AG09309 (cell line): ENCODE measurements around the gene UBE2E2.

ENCODE experiments used
- DNase-seq: peaks from one replicate; pipeline ENCODE4 v3.0.0-alpha.2; 2010; ENCODE audit warnings: low read depth
- H3K4me3 ChIP-seq: 2 replicates; pipeline ENCODE4 v1.5.1; 2011; ENCODE audit warnings: mild to moderate bottlenecking, low read depth, low read length, moderate library complexity; ENCODE audit not compliant: control insufficient read depth
- TF ChIP-seq, protein P1 (sequence below): IDR thresholded peaks from 2 replicates; pipeline ENCODE4 v1.5.1; 2011; ENCODE audit warnings: mild to moderate bottlenecking, low read depth, low read length, inconsistent platforms; ENCODE audit not compliant: insufficient read depth, control insufficient read depth; ENCODE audit errors: missing control alignments

UBE2E2 gene

DNA sequence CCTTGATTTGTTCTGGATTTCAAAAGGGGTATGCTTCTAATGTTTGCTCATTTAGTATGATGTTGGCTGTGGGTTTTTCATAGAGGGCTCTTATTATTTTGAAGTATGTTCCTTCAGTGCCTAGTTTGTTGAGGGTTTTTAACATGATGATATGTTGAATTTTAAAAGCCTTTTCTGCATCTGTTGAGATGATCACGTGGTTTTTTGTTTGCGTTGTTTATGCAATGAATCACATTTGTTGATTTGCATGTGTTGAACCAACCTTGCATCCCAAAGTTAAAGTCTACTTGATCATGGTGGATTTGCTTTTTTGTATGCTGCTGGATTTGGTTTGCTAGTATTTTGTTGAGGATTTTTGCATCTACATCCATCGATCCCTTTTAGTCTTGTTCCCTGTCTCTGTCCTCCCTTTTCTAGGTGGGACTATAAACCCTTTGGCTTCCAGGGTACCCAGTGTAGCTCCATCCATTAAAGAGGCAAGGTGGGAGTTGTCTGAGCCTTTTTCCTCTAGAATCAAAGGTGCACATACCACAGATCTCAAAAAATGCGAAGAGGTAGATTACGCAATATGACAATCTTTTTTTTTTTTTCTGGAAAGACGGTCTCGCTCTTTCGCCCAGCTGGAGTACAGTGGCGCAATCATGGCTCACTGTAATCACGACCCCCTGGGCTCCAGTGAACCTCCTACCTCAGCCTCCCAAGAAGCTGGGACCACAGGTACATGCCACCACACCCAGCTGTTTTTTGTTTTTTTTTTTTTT is 381.0 kb downstream of the UBE2E2 start:
- DNase-seq = no peak
- TF ChIP-seq, protein P1, sequence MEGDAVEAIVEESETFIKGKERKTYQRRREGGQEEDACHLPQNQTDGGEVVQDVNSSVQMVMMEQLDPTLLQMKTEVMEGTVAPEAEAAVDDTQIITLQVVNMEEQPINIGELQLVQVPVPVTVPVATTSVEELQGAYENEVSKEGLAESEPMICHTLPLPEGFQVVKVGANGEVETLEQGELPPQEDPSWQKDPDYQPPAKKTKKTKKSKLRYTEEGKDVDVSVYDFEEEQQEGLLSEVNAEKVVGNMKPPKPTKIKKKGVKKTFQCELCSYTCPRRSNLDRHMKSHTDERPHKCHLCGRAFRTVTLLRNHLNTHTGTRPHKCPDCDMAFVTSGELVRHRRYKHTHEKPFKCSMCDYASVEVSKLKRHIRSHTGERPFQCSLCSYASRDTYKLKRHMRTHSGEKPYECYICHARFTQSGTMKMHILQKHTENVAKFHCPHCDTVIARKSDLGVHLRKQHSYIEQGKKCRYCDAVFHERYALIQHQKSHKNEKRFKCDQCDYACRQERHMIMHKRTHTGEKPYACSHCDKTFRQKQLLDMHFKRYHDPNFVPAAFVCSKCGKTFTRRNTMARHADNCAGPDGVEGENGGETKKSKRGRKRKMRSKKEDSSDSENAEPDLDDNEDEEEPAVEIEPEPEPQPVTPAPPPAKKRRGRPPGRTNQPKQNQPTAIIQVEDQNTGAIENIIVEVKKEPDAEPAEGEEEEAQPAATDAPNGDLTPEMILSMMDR = no peak
- H3K4me3 ChIP-seq = no peak overlapping the region

DNA sequence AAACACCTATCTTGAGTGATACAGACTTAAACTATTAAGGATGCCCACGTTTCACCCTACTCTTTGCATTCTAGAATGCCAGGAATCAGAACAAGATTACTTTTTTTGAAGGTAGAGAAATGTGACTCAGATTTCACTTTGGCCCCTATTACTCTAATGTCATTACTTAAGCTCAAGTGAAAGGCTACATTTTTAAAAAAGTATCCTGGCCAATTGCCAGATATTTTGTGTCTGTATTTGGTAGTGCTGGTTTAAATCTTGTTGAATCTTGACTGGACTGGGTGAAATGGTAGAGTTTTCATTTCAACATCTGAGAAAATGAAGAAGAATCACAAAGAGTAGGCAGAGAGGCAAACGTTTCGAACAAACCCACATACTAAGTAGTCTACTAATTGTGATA is 384.4 kb downstream of the UBE2E2 start:
- no peak for DNase-seq
- no peak overlapping the region for H3K4me3 ChIP-seq
- TF ChIP-seq, protein P1 = no peak

DNA sequence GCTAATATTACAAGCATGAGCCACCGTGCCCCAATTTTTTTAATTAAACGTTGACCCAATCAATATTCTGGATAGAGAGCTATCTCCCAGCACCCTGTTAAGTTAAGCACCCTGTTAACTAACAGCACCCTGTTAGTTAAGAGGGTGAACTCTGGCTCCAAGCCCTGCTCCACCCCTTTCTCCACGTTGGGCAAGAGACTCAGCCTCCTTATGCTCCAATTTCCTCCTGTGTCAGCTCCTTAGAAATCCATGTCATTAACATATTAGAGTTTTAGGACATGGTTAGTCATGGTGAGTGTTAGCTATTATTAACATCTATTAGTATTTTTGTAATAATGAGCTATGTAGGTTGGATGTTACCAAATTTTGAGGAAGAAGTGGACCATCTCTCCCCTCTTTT is 385.4 kb downstream of the UBE2E2 start:
- DNase-seq = no peak
- H3K4me3 ChIP-seq = no peak overlapping the region
- TF ChIP-seq, protein P1 = no peak

DNA sequence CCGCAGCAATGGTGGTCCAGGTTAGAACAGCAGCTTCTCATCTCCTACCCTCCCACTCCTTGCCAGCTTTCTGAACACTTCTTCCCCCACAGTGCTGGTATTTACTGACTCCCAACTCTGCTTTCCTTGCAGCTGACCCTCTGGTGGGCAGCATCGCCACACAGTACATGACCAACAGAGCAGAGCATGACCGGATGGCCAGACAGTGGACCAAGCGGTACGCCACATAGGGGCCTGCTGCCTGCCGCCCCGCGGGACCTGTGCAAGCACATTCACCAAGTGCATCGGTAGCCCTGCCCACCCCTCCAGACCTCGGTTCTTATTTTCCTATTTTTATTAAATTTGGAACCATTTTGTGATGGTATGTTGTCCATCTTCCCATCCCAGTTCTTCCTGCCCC is 386.5 kb downstream of the UBE2E2 start:
- TF ChIP-seq, protein P1 = no peak
- DNase-seq = no peak

DNA sequence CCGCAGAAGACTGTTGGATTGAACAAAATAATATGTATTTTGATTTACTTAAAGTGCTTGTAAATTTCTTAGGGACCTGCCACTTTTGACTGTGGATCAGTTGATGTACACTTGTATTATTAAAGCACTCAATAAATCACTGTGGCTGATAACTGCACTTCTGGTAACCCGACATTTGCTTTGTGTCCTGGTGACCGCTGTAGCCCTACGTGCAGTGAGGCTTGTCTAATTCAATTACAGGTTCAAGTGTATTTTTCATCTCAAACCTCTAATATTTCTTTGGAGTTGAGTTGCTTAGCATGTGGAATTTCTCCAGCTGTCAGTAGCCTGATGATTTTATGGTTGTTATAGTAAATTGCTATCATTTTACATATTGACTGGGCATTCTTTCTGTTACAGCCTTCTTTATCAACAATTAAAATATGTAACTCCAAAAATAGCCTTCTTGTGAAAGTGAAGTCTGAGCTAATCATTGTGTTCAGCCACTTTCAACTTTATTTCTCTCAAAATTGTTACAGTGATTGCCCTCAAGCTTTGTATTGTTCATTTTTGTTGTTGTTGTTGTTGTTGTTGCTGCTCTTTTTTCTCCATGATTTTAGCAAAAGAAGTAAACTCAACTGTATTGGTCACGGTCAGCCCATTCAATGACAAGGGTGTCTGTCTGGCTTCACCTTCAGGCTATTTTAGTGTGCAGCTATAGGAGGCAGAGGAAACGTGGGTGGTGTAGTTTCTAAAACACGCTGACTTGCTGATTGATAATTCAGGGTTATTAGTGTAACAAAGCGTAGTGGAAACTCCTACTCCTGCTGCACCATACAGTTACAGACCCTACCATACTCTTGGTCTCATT is 387.5 kb downstream of the UBE2E2 start:
- DNase-seq = no peak
- no peak overlapping the region for H3K4me3 ChIP-seq
- TF ChIP-seq, protein P1 = no peak

More for the DNA sequence above, 386.5 kb downstream of the UBE2E2 start:
- no peak overlapping the region for H3K4me3 ChIP-seq

DNA sequence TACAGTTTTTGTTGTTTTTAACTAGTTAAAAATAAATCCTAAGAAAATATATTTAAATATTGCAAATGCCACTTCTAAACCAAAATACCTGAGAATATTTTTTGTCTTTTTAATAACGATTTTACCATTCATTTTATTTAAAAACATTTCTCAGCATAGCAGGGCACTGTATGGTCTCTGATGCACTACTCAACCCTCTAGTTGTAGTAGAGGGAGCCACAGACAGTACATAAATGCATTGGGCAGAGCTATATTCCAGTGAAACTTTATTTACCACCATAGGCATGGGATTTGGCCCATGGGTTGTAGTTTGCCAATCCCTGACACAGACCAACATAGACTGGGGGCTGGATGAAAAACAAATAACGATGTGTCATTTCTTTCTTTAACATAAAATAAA is 388.2 kb downstream of the UBE2E2 start:
- no peak overlapping the region for H3K4me3 ChIP-seq
- no peak for DNase-seq
- TF ChIP-seq, protein P1 = no peak
